IgD-negative memory B cell (primary cell): Measurements from ENCODE around the gene TDRKH. TPM values are rescaled to one million over a fixed set of nuclear protein-coding genes. Genes with fewer than 3 reads are reported as not detected.
"Not testable (repeated sequence)": the region's sequence is repeated elsewhere in the genome, so short reads cannot be mapped to it uniquely, and the experiment has no call there.

Experiments
- H3K27ac Mint-ChIP-seq, 3 donors: one replicate each; pipeline ENCODE4 v1.8.0; 2020 to 2022; ENCODE audit warnings: mild to moderate bottlenecking in 3 of 3, mixed read lengths in 3 of 3, moderate library complexity in 1 of 3
- H3K27me3 Mint-ChIP-seq: one replicate; pipeline ENCODE4 v1.8.0; 2021; ENCODE audit warnings: mixed read lengths
- H3K36me3 Mint-ChIP-seq: one replicate; pipeline ENCODE4 v1.8.0; 2020; ENCODE audit warnings: mild to moderate bottlenecking, mixed read lengths
- H3K4me1 Mint-ChIP-seq, 3 donors: one replicate each; pipeline ENCODE4 v1.8.0; 2020 to 2022; ENCODE audit warnings: mixed read lengths in 3 of 3, mild to moderate bottlenecking in 1 of 3
- H3K4me3 Mint-ChIP-seq, 4 donors: one replicate each; pipeline ENCODE4 v1.8.0; 2020 to 2022; ENCODE audit warnings: mild to moderate bottlenecking in 4 of 4, mixed read lengths in 4 of 4, moderate library complexity in 3 of 4
- H3K9me3 Mint-ChIP-seq, 3 donors: one replicate each; pipeline ENCODE4 v1.8.0; 2020 to 2021; ENCODE audit warnings: mixed read lengths in 3 of 3, mild to moderate bottlenecking in 1 of 3
- polyA plus RNA-seq: library from polyadenylated mRNA; unstranded; fragments of 300-500 nt; fragmentation: Illumina TruSeq; gene quantifications from one replicate; pipeline ENCODE4 v1.2.3, GENCODE V29; 2021

Gene TDRKH
- polyA plus RNA-seq, 1 donor from 2014 or later, result 9.0 TPM

GRCh38 chr1:151801310-151801820, 11.1 kb upstream of the TDRKH start:
- H3K4me3 Mint-ChIP-seq, result no peak overlapping the region
- no peaks in the 10 kb centered on the region for H3K9me3 Mint-ChIP-seq
- no peak overlapping the region for H3K27ac Mint-ChIP-seq
- peaks cover 7 to 11% (median 10%) of the 10 kb centered on the region in 3 donors for H3K4me1 Mint-ChIP-seq
- peaks cover 6% of the 10 kb centered on the region for H3K36me3 Mint-ChIP-seq
- peaks cover 9% of the 10 kb centered on the region for H3K27me3 Mint-ChIP-seq

GRCh38 chr1:151800830-151801229, 10.5 kb upstream of the TDRKH start:
- no peak overlapping the region for H3K4me3 Mint-ChIP-seq
- H3K4me1 Mint-ChIP-seq, result peaks cover 7 to 11% (median 10%) of the 10 kb centered on the region in 3 donors
- H3K27ac Mint-ChIP-seq, result peak overlapping the region in 1 of 3 donors; percentile 35

GRCh38 chr1:151799179-151800022, 9.1 kb upstream of the TDRKH start:
- no peak overlapping the region for H3K4me3 Mint-ChIP-seq
- no peak overlapping the region for H3K27ac Mint-ChIP-seq
- H3K9me3 Mint-ChIP-seq, result no peaks in the 10 kb centered on the region
- H3K36me3 Mint-ChIP-seq, result peaks cover 8% of the 10 kb centered on the region
- H3K4me1 Mint-ChIP-seq, result peaks cover 5 to 10% (median 8%) of the 10 kb centered on the region in 3 donors
- peaks cover 9% of the 10 kb centered on the region for H3K27me3 Mint-ChIP-seq

More at GRCh38 chr1:151800830-151801229, 10.5 kb upstream of the TDRKH start:
- H3K9me3 Mint-ChIP-seq, result no peaks in the 10 kb centered on the region
- H3K36me3 Mint-ChIP-seq, result peaks cover 8% of the 10 kb centered on the region
- peaks cover 9% of the 10 kb centered on the region for H3K27me3 Mint-ChIP-seq

- Mint-ChIP-seq H3K27me3 (peaks cover 5% of the 10 kb centered on the region), H3K4me3 (no peak overlapping the region), H3K27ac (no peak overlapping the region), H3K4me1 (peaks cover 0 to 3% (median 2%) of the 10 kb centered on the region in 3 donors), H3K9me3 (no peaks in the 10 kb centered on the region), H3K36me3 (peaks cover 9% of the 10 kb centered on the region)
These were observed 8.3 kb upstream of the TDRKH start for GRCh38 chr1:151798571-151798970.

GRCh38 chr1:151790940-151791651, 796 bp upstream of the TDRKH start:
- Mint-ChIP-seq H3K36me3 (peaks cover 2% of the 10 kb centered on the region), H3K27me3 (peaks cover 3% of the 10 kb centered on the region), H3K4me3 (peak overlapping the region; percentile 91 to 98 (median 98)), H3K9me3 (no peaks in the 10 kb centered on the region), H3K4me1 (peaks cover 10 to 16% (median 15%) of the 10 kb centered on the region in 3 donors), H3K27ac (peak overlapping the region; percentile 56 to 99 (median 91))

GRCh38 chr1:151787689-151788088, 2.6 kb downstream of the TDRKH start:
- H3K9me3 Mint-ChIP-seq, result no peaks in the 10 kb centered on the region
- peaks cover 10 to 15% (median 14%) of the 10 kb centered on the region in 3 donors for H3K4me1 Mint-ChIP-seq
- H3K27me3 Mint-ChIP-seq, result peaks cover 3% of the 10 kb centered on the region
- H3K4me3 Mint-ChIP-seq, result no peak overlapping the region
- no peaks in the 10 kb centered on the region for H3K36me3 Mint-ChIP-seq
- no peak overlapping the region for H3K27ac Mint-ChIP-seq

GRCh38 chr1:151783796-151784195, 6.5 kb downstream of the TDRKH start:
- H3K27ac Mint-ChIP-seq, result no peak overlapping the region
- no peaks in the 10 kb centered on the region for H3K9me3 Mint-ChIP-seq
- peaks cover 6% of the 10 kb centered on the region for H3K36me3 Mint-ChIP-seq
- no peak overlapping the region for H3K4me3 Mint-ChIP-seq
- no peaks in the 10 kb centered on the region for H3K27me3 Mint-ChIP-seq
- H3K4me1 Mint-ChIP-seq, result peaks cover 0 to 1% (median 0%) of the 10 kb centered on the region in 3 donors

- Mint-ChIP-seq H3K9me3 (no peaks in the 10 kb centered on the region), H3K36me3 (peaks cover 6% of the 10 kb centered on the region), H3K4me3 (no peak overlapping the region), H3K27me3 (no peaks in the 10 kb centered on the region), H3K4me1 (peaks cover 0 to 1% (median 0%) of the 10 kb centered on the region in 3 donors), H3K27ac (no peak overlapping the region)
These were observed 7.6 kb downstream of the TDRKH start for GRCh38 chr1:151782741-151783140.

GRCh38 chr1:151782026-151782425, 8.3 kb downstream of the TDRKH start:
- H3K27ac Mint-ChIP-seq, H3K27me3 Mint-ChIP-seq, H3K4me1 Mint-ChIP-seq, H3K36me3 Mint-ChIP-seq, H3K9me3 Mint-ChIP-seq, H3K4me3 Mint-ChIP-seq: not testable (repeated sequence)

GRCh38 chr1:151780736-151781135, 9.6 kb downstream of the TDRKH start:
- H3K27me3 Mint-ChIP-seq, H3K4me3 Mint-ChIP-seq, H3K27ac Mint-ChIP-seq, H3K9me3 Mint-ChIP-seq, H3K36me3 Mint-ChIP-seq, H3K4me1 Mint-ChIP-seq: not testable (repeated sequence)

GRCh38 chr1:151779852-151780251, 10.4 kb downstream of the TDRKH start:
- no peak overlapping the region for H3K27ac Mint-ChIP-seq
- no peaks in the 10 kb centered on the region for H3K27me3 Mint-ChIP-seq
- H3K9me3 Mint-ChIP-seq, result no peaks in the 10 kb centered on the region
- H3K36me3 Mint-ChIP-seq, result peaks cover 7% of the 10 kb centered on the region
- no peaks in the 10 kb centered on the region for H3K4me1 Mint-ChIP-seq
- no peak overlapping the region for H3K4me3 Mint-ChIP-seq

GRCh38 chr1:151777317-151777716, 13.0 kb downstream of the TDRKH start:
- H3K4me3 Mint-ChIP-seq, result no peak overlapping the region
- peaks cover 7% of the 10 kb centered on the region for H3K36me3 Mint-ChIP-seq
- no peaks in the 10 kb centered on the region for H3K9me3 Mint-ChIP-seq
- peaks cover 0 to 1% (median 0%) of the 10 kb centered on the region in 3 donors for H3K4me1 Mint-ChIP-seq
- no peak overlapping the region for H3K27ac Mint-ChIP-seq
- H3K27me3 Mint-ChIP-seq, result no peaks in the 10 kb centered on the region

- H3K27me3 Mint-ChIP-seq, result no peaks in the 10 kb centered on the region
These were observed 13.6 kb downstream of the TDRKH start for GRCh38 chr1:151776665-151777062.

GRCh38 chr1:151775894-151776664, 14.2 kb downstream of the TDRKH start:
- Mint-ChIP-seq H3K4me1 (peaks cover 0 to 1% (median 0%) of the 10 kb centered on the region in 3 donors), H3K27ac (no peak overlapping the region), H3K27me3 (no peaks in the 10 kb centered on the region), H3K9me3 (no peaks in the 10 kb centered on the region), H3K36me3 (peaks cover 3% of the 10 kb centered on the region), H3K4me3 (no peak overlapping the region)

More at GRCh38 chr1:151776665-151777062, 13.6 kb downstream of the TDRKH start:
- peaks cover 0 to 1% (median 0%) of the 10 kb centered on the region in 3 donors for H3K4me1 Mint-ChIP-seq
- no peaks in the 10 kb centered on the region for H3K9me3 Mint-ChIP-seq
- H3K4me3 Mint-ChIP-seq, result no peak overlapping the region
- H3K27ac Mint-ChIP-seq, result no peak overlapping the region
- peaks cover 7% of the 10 kb centered on the region for H3K36me3 Mint-ChIP-seq
